Keratinocyte (primary cell): Measurements from ENCODE around the gene FLVCR1. TPM values are rescaled to one million over a fixed set of nuclear protein-coding genes. Genes with fewer than 3 reads are reported as not detected.

Source experiments
- DNase-seq: peaks from one replicate; pipeline ENCODE4 v3.0.0-alpha.2; 2011; ENCODE audit warnings: low read depth, missing footprints, low spot score
- FAIRE-seq: peaks from 2 replicates; lab custom pipeline; 2011; peaks lifted over from hg19 to GRCh38; lab: Jason Lieb, UNC
- H2AFZ ChIP-seq: 2 replicates; pipeline ENCODE4 v1.6.0; 2012; ENCODE audit warnings: low read length, control low read depth, inconsistent platforms; ENCODE audit not compliant: control insufficient read depth
- H3K27ac ChIP-seq: 2 replicates; pipeline ENCODE4 v1.5.1; 2011; ENCODE audit warnings: low read length; ENCODE audit not compliant: control insufficient read depth, insufficient read depth
- H3K27me3 ChIP-seq: 3 replicates; pipeline ENCODE4 v1.6.0; 2011; ENCODE audit warnings: low read length; ENCODE audit not compliant: control insufficient read depth, insufficient read depth; ENCODE audit errors: extremely low read depth
- H3K36me3 ChIP-seq, 2 experiments: 2 replicates in 1 of 2; 3 replicates in 1 of 2; pipeline ENCODE4 v1.5.1; 2011; ENCODE audit warnings: low read length in 2 of 2, mild to moderate bottlenecking in 1 of 2; ENCODE audit not compliant: control insufficient read depth in 2 of 2, insufficient read depth in 2 of 2; ENCODE audit errors: extremely low read depth in 1 of 2
- H3K4me1 ChIP-seq: 3 replicates; pipeline ENCODE4 v1.5.1; 2011; ENCODE audit warnings: low read length; ENCODE audit not compliant: control insufficient read depth, insufficient read depth; ENCODE audit errors: extremely low read depth
- H3K4me2 ChIP-seq: 3 replicates; pipeline ENCODE4 v1.6.0; 2011; ENCODE audit warnings: low read depth, low read length; ENCODE audit not compliant: control insufficient read depth, insufficient read depth; ENCODE audit errors: extremely low read depth
- H3K4me3 ChIP-seq, 3 experiments: fragments of 200-600 bp in 1 of 3; sonication (generic) in 1 of 3; 2 replicates in 2 of 3; 3 replicates in 1 of 3; pipeline ENCODE4 v1.5.1; 2011 to 2016; ENCODE audit warnings: low read length in 3 of 3, mild to moderate bottlenecking in 3 of 3, control low read depth in 2 of 3, inconsistent platforms in 1 of 3, low read depth in 1 of 3, mixed read lengths in 1 of 3, mixed run types in 1 of 3, moderate library complexity in 1 of 3; ENCODE audit not compliant: control insufficient read depth in 2 of 3, insufficient read depth in 2 of 3; ENCODE audit errors: extremely low read depth in 1 of 3
- H3K79me2 ChIP-seq: 2 replicates; pipeline ENCODE4 v1.6.0; 2012; ENCODE audit warnings: low read length; ENCODE audit not compliant: control insufficient read depth, insufficient read depth
- H3K9ac ChIP-seq: 3 replicates; pipeline ENCODE4 v1.6.0; 2011; ENCODE audit warnings: low read length; ENCODE audit not compliant: control insufficient read depth, insufficient read depth; ENCODE audit errors: extremely low read depth
- H3K9me1 ChIP-seq: 3 replicates; pipeline ENCODE4 v1.6.0; 2011; ENCODE audit warnings: low read length; ENCODE audit not compliant: control insufficient read depth, insufficient read depth; ENCODE audit errors: extremely low read depth
- H3K9me3 ChIP-seq: 2 replicates; pipeline ENCODE4 v1.5.1; 2012; ENCODE audit warnings: low read depth, low read length; ENCODE audit not compliant: control insufficient read depth
- H4K20me1 ChIP-seq: 3 replicates; pipeline ENCODE4 v1.6.0; 2011; ENCODE audit warnings: low read length; ENCODE audit not compliant: control insufficient read depth, insufficient read depth; ENCODE audit errors: extremely low read depth
- CTCF ChIP-seq, 3 experiments: IDR thresholded peaks in 1 of 3; conservative IDR thresholded peaks in 1 of 3; optimal IDR thresholded peaks in 1 of 3; 2 replicates in 2 of 3; 3 replicates in 1 of 3; pipeline versions ENCODE3 to v1.5.1; 2011; ENCODE audit warnings: low read length in 3 of 3, mild to moderate bottlenecking in 3 of 3, moderate library complexity in 2 of 3, control low read depth in 1 of 3, inconsistent platforms in 1 of 3; ENCODE audit not compliant: insufficient read depth in 2 of 3; ENCODE audit errors: extremely low read depth in 1 of 3
- EZH2 ChIP-seq: IDR thresholded peaks from one replicate; pipeline ENCODE4 v1.6.1; 2012; ENCODE audit warnings: inconsistent platforms, mild to moderate bottlenecking, low read length, moderate library complexity
- dilution Hi-C: fragments of 300-500 bp; cut with MboI; formaldehyde crosslinking; loops from one replicate; pipeline ENCODE4 v1.7.0; 2020; ENCODE audit warnings: low sequenced_read_pairs; ENCODE audit not compliant: extremely low pct_ligation_motif_present
- polyA plus RNA-seq, 5 experiments: library from polyadenylated mRNA; depleted of rRNA in 3 of 5; stranded (reverse) in 3 of 5; stranded (forward) in 1 of 5; unstranded in 1 of 5; fragments of >200 nt; gene quantifications; 1 replicate in 1 of 5; 2 replicates in 3 of 5; 3 replicates in 1 of 5; pipeline versions ENCODE4 v1.2.1 to v1.2.3, GENCODE V29; 2011 to 2012; ENCODE audit warnings: missing spikeins in 2 of 5, low read depth in 1 of 5, low replicate concordance in 1 of 5

The FLVCR1 gene
- polyA plus RNA-seq, 1 donor (not counting 4 experiments of a cell fraction or from before 2014, with no cell fraction given) = 6.4 TPM

- Histone ChIP-seq H3K9me3 (no peaks in the 10 kb centered on the region), H3K9ac (no peak overlapping the region), H3K4me1 (no peaks in the 10 kb centered on the region), H3K27me3 (peaks cover 5% of the 10 kb centered on the region), H3K27ac (no peak overlapping the region), H2AFZ (no peak overlapping the region), H3K36me3 (no peaks in the 10 kb centered on the region), H3K4me2 (no peak overlapping the region), H3K4me3 (no peak overlapping the region), H4K20me1 (no peaks in the 10 kb centered on the region), H3K79me2 (no peaks in the 10 kb centered on the region), H3K9me1 (no peaks in the 10 kb centered on the region)
- DNase-seq (no peak), FAIRE-seq (no peak)
- dilution Hi-C loops = no loop called here
- TF ChIP-seq EZH2 (no peak), CTCF (optimal IDR thresholded peaks at IDR 0.05 in 1 of 3, IDR thresholded peaks at IDR 0.05 in 1 of 3, conservative IDR thresholded peaks at IDR 0.05 in 1 of 3; ENCODE audit: extremely low read depth in 1 of 3, insufficient read depth in 2 of 3, low read length in 3 of 3) (no peak)
Observed at GRCh38 chr1:212928323-212929291, 70.5 kb downstream of the FLVCR1 start.

- Histone ChIP-seq H3K4me3 (no peak overlapping the region), H3K9ac (no peak overlapping the region), H3K27ac (no peak overlapping the region), H3K4me1 (no peaks in the 10 kb centered on the region), H3K79me2 (no peaks in the 10 kb centered on the region), H3K9me3 (no peaks in the 10 kb centered on the region), H3K36me3 (no peaks in the 10 kb centered on the region), H4K20me1 (no peaks in the 10 kb centered on the region), H3K4me2 (no peak overlapping the region), H2AFZ (no peak overlapping the region), H3K27me3 (no peaks in the 10 kb centered on the region), H3K9me1 (no peaks in the 10 kb centered on the region)
- no peak for TF ChIP-seq EZH2
- FAIRE-seq = no peak
- dilution Hi-C loops = no loop called here
- no peak for DNase-seq
Observed at GRCh38 chr1:212930986-212931678, 73.1 kb downstream of the FLVCR1 start.
